Endodermal cell (in vitro differentiated cells): ENCODE measurements around the gene CELF2. TPM values are rescaled to one million over a fixed set of nuclear protein-coding genes. Genes with fewer than 3 reads are reported as not detected.

ENCODE experiments used
- DNase-seq: peaks from one replicate; pipeline ENCODE4 v3.0.0-alpha.2; 2017
- H3K27ac ChIP-seq: 2 replicates; pipeline ENCODE4 v1.5.1; 2013; ENCODE audit warnings: mild to moderate bottlenecking, low read depth, low read length, moderate library complexity
- H3K27me3 ChIP-seq: 2 replicates; pipeline ENCODE4 v1.6.1; 2013; ENCODE audit warnings: mild to moderate bottlenecking, low read length, moderate library complexity; ENCODE audit not compliant: insufficient read depth, control insufficient read depth, poor library complexity, severe bottlenecking
- H3K36me3 ChIP-seq: 2 replicates; pipeline ENCODE4 v1.7.0; 2013; ENCODE audit warnings: mild to moderate bottlenecking, low read length, moderate library complexity; ENCODE audit not compliant: control insufficient read depth, insufficient read depth
- H3K4me1 ChIP-seq: one replicate; pipeline ENCODE4 v1.7.0; 2013; ENCODE audit warnings: low read length; ENCODE audit not compliant: control insufficient read depth, insufficient read depth
- H3K4me3 ChIP-seq: 2 replicates; pipeline ENCODE4 v1.5.1; 2013; ENCODE audit warnings: mild to moderate bottlenecking, low read length, moderate library complexity
- H3K9ac ChIP-seq: 2 replicates; pipeline ENCODE4 v1.6.1; 2013; ENCODE audit warnings: mild to moderate bottlenecking, low read length, moderate library complexity; ENCODE audit not compliant: poor library complexity, severe bottlenecking; ENCODE audit errors: extremely low read depth
- H3K9me3 ChIP-seq: 2 replicates; pipeline ENCODE4 v1.6.1; 2013; ENCODE audit warnings: mild to moderate bottlenecking, low read length, moderate library complexity; ENCODE audit not compliant: control insufficient read depth
- H3K27ac Mint-ChIP-seq: 2 replicates; pipeline ENCODE4 v1.8.0; 2020; ENCODE audit warnings: mixed read lengths
- H3K27me3 Mint-ChIP-seq: 2 replicates; pipeline ENCODE4 v1.8.0; 2021; ENCODE audit warnings: mild to moderate bottlenecking, mixed read lengths; ENCODE audit not compliant: insufficient read depth
- H3K36me3 Mint-ChIP-seq: 2 replicates; pipeline ENCODE4 v1.8.0; 2020; ENCODE audit warnings: low read depth, mixed read lengths
- H3K4me1 Mint-ChIP-seq: 2 replicates; pipeline ENCODE4 v1.8.0; 2020; ENCODE audit warnings: mixed read lengths
- H3K4me3 Mint-ChIP-seq: 2 replicates; pipeline ENCODE4 v1.8.0; 2020; ENCODE audit warnings: mild to moderate bottlenecking, moderate library complexity, mixed read lengths
- H3K9me3 Mint-ChIP-seq: 2 replicates; pipeline ENCODE4 v1.8.0; 2020; ENCODE audit warnings: mild to moderate bottlenecking, mixed read lengths
- WGBS, 2 experiments: methylation state at CpG; one replicate each; pipeline versions ENCODE4 v1.1.5 to v1.1.7; 2013; ENCODE audit warnings: missing lambda C conversion rate in 2 of 2, mixed read lengths in 1 of 2; ENCODE audit not compliant: insufficient coverage in 1 of 2, insufficient read length in 1 of 2; 5-methylcytosine and 5-hydroxymethylcytosine counted together
- total RNA-seq, 2 donors: library from RNA; stranded (reverse); fragmentation: NEBNext Ultra II Directional in 1 of 2; extraction: Animal tissue kit (Norgen Biotek cat#: 25700) in 1 of 2; gene quantifications; 2 replicates in 1 of 2; 3 replicates in 1 of 2; pipeline ENCODE4 v1.2.1, GENCODE V29; 2021
- TF ChIP-seq, protein P1 (sequence below): fragments of 200-600 bp; sonication (generic); conservative IDR thresholded peaks from 2 replicates; pipeline ENCODE4 v1.5.0; 2021; ENCODE audit warnings: antibody characterized with exemption, mild to moderate bottlenecking

CELF2 gene
- total RNA-seq, 2 donors from 2014 or later = 79.9 to 96.1 TPM

DNA sequence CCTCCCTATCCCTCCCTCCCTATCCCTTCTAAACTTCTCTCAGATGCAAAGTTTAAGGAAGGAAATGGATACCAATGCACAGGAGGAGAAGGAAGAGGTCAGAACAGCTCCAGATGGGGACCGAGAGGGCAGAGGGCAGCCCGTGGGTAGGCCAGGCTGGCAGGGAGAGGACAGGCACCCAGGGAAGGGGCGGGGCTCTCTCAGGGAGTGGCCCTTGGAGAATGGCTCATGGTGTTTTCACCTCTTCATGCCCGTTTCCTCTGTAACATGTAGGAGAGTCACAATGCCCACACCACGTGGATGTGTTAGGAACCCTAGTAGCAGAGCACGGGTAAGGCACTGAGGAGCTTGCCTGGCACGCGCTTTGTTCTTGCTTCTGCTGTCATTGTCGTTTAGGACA is 264.5 kb downstream of the CELF2 start:
- peaks cover 70% of the 10 kb centered on the region for H3K36me3 ChIP-seq
- Mint-ChIP-seq H3K4me1 (peaks cover 16% of the 10 kb centered on the region), H3K9me3 (no peaks in the 10 kb centered on the region), H3K36me3 (peaks cover 48% of the 10 kb centered on the region), H3K27me3 (no peaks in the 10 kb centered on the region), H3K4me3 (no peak overlapping the region), H3K27ac (no peak overlapping the region)
- no peaks in the 10 kb centered on the region for H3K27me3 ChIP-seq
- H3K4me1 ChIP-seq = peaks cover 7% of the 10 kb centered on the region
- TF ChIP-seq, protein P1, sequence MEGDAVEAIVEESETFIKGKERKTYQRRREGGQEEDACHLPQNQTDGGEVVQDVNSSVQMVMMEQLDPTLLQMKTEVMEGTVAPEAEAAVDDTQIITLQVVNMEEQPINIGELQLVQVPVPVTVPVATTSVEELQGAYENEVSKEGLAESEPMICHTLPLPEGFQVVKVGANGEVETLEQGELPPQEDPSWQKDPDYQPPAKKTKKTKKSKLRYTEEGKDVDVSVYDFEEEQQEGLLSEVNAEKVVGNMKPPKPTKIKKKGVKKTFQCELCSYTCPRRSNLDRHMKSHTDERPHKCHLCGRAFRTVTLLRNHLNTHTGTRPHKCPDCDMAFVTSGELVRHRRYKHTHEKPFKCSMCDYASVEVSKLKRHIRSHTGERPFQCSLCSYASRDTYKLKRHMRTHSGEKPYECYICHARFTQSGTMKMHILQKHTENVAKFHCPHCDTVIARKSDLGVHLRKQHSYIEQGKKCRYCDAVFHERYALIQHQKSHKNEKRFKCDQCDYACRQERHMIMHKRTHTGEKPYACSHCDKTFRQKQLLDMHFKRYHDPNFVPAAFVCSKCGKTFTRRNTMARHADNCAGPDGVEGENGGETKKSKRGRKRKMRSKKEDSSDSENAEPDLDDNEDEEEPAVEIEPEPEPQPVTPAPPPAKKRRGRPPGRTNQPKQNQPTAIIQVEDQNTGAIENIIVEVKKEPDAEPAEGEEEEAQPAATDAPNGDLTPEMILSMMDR = no peak
- no peak overlapping the region for H3K4me3 ChIP-seq
- H3K27ac ChIP-seq = no peak overlapping the region
- H3K9ac ChIP-seq = no peak overlapping the region
- WGBS, 2 experiments = 95% methylated on average over 8 to 9 of the region's 9 CpGs
- no peak for DNase-seq
- no peaks in the 10 kb centered on the region for H3K9me3 ChIP-seq

DNA sequence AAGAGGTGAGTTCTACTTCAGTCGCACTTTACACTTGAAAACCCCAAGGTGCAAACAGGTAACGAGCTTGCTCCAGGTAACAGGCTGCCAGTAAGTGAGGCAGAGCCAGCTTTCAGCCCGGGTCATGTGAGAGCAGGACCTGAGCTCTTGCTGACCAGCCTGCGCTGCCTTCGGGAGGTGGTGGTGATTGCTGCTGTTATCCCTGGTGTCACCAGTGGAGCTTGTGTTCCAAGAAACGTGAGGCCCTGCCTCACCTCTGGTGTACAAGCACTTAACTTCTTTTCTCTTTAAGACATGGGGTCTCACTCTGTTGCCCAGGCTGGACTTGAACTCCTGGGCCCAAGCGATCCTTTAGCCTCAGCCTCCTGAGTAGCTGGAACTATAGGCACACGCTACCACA is 265.0 kb downstream of the CELF2 start:
- Histone ChIP-seq H3K4me3 (no peak overlapping the region), H3K27ac (no peak overlapping the region), H3K27me3 (no peaks in the 10 kb centered on the region), H3K4me1 (peaks cover 7% of the 10 kb centered on the region), H3K36me3 (peaks cover 69% of the 10 kb centered on the region), H3K9ac (no peak overlapping the region), H3K9me3 (no peaks in the 10 kb centered on the region)
- no peaks in the 10 kb centered on the region for H3K27me3 Mint-ChIP-seq
- H3K27ac Mint-ChIP-seq = no peak overlapping the region
- peaks cover 45% of the 10 kb centered on the region for H3K36me3 Mint-ChIP-seq
- H3K4me3 Mint-ChIP-seq = no peak overlapping the region
- peaks cover 16% of the 10 kb centered on the region for H3K4me1 Mint-ChIP-seq
- TF ChIP-seq, protein P1 = no peak
- H3K9me3 Mint-ChIP-seq = no peaks in the 10 kb centered on the region
- 94 to 97% methylated on average over 7 to 8 of the region's 8 CpGs for WGBS, 2 experiments
- DNase-seq = no peak

DNA sequence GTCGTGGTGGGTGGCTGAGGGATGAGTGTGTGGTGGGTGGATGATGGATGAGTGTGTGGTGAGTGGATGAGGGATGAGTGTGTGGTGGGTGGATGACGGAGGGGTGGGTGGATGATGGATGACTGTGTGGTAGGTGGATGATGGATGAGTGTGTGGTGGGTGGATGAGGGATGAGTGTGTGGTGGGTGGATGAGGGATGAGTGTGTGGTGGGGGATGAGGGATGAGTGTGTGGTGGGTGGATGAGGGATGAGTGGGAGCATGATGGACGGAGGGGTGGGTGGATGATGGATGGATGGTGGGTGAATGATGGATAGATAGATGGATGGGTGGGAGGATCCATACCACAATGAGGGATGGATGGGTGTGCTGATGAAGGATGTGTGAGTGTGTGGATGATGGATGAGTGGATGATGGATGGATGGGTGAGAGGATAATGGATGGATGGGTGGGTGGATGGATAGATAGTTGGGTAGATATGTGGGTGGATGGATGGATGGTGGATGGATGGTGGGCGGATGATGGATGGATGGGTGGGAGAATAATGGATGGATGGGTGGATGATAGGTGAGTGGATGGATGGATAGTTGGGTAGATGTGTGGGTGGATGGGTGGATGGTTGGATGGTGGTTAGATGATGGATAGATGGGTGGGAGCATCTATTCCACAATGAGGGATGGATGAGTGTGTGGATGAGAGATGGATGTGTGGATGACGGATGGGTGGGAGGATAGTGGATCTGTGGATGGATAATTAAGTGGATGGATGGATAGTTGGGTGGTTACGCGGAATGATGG is 266.8 kb downstream of the CELF2 start:
- peaks cover 7% of the 10 kb centered on the region for H3K4me1 ChIP-seq
- DNase-seq = peak; percentile 17
- H3K9me3 Mint-ChIP-seq = no peaks in the 10 kb centered on the region
- H3K27ac ChIP-seq = no peak overlapping the region
- peaks cover 69% of the 10 kb centered on the region for H3K36me3 ChIP-seq
- peaks cover 45% of the 10 kb centered on the region for H3K36me3 Mint-ChIP-seq
- no peak overlapping the region for H3K27ac Mint-ChIP-seq
- H3K27me3 Mint-ChIP-seq = no peaks in the 10 kb centered on the region
- H3K4me3 ChIP-seq = no peak overlapping the region
- H3K9me3 ChIP-seq = no peaks in the 10 kb centered on the region
- no peak overlapping the region for H3K9ac ChIP-seq
- TF ChIP-seq, protein P1 = no peak
- H3K27me3 ChIP-seq = no peaks in the 10 kb centered on the region
- no peak overlapping the region for H3K4me3 Mint-ChIP-seq
- WGBS, 2 experiments = 93 to 94% methylated on average over 2 to 6 of the region's 7 CpGs
- peaks cover 16% of the 10 kb centered on the region for H3K4me1 Mint-ChIP-seq
